ENCODE measurements around the gene CMSS1.

The CMSS1 gene

DNA sequence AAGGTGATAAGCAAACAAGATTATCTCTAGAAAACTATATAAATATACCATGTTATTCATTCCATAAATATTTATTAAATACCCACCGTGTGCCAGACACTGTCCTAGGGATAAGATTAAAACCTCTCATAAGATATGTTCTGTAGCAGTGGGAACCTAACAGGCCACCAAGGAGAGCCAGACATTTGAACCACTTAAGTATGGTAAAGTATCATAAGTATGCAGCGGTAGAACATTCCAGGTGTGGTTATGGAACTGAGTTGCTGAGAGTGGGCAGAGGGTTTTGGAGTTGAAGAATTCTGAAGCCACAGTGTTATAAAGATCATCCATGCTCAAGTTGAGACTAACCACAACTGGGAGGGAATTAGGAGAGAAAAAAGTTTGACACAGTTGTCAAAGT lies 282.0 kb downstream of the CMSS1 start:
- no peak overlapping the region for H3K4me3 ChIP-seq (ENCODE audit: low read depth, low read length)
- no peaks in the 10 kb centered on the region for H3K36me3 ChIP-seq (ENCODE audit: control insufficient read depth in 2 of 2, insufficient read depth in 1 of 2, low read length in 2 of 2)
- TF ChIP-seq SCRT1 (tag by site-specific recombination; IDR thresholded peaks at IDR 0.05; ENCODE audit: borderline replicate concordance) (no peak), ZNF174 (tag by site-specific recombination; IDR thresholded peaks at IDR 0.05) (no peak), ZNF266 (tag by site-specific recombination; IDR thresholded peaks at IDR 0.05; ENCODE audit: low read depth) (no peak), ZNF626 (tag by site-specific recombination; IDR thresholded peaks at IDR 0.05) (no peak), ZFP3 (tag by site-specific recombination; IDR thresholded peaks at IDR 0.05; ENCODE audit: low read depth) (no peak), ZNF138 (tag by site-specific recombination; IDR thresholded peaks at IDR 0.05; ENCODE audit: borderline replicate concordance) (no peak), GLIS2 (tag by site-specific recombination; IDR thresholded peaks at IDR 0.05) (no peak), ZNF10 (tag by site-specific recombination; IDR thresholded peaks at IDR 0.05) (no peak), ZNF529 (tag by site-specific recombination; IDR thresholded peaks at IDR 0.05; ENCODE audit: insufficient replicate concordance) (no peak), ZNF791 (tag by site-specific recombination; IDR thresholded peaks at IDR 0.05) (no peak), TCF7L2 (IDR thresholded peaks at IDR 0.05; ENCODE audit: borderline replicate concordance, low read depth, low read length) (no peak)
- TF ChIP-seq, protein P1, sequence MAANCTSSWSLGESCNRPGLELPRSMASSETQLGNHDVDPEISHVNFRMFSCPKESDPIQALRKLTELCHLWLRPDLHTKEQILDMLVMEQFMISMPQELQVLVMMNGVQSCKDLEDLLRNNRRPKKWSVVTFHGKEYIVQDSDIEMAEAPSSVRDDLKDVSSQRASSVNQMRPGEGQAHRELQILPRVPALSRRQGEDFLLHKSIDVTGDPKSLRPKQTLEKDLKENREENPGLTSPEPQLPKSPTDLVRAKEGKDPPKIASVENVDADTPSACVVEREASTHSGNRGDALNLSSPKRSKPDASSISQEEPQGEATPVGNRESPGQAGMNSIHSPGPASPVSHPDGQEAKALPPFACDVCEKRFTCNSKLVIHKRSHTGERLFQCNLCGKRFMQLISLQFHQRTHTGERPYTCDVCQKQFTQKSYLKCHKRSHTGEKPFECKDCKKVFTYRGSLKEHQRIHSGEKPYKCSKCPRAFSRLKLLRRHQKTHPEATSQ (tag by site-specific recombination; IDR thresholded peaks at IDR 0.05) = no peak
- ChIA-PET POLR2A (no interaction called here), CTCF (no interaction called here)
- no peaks in the 10 kb centered on the region for H3K9me3 ChIP-seq (ENCODE audit: control insufficient read depth, insufficient read depth, low read depth, low read length)
- H3K27ac ChIP-seq (ENCODE audit: extremely low read depth, low read depth, low read length) = no peak overlapping the region
- H3K4me1 ChIP-seq (ENCODE audit: control insufficient read depth, insufficient read depth, low read length) = peaks cover 11% of the 10 kb centered on the region; the same call in 1 of the 2 replicates

DNA sequence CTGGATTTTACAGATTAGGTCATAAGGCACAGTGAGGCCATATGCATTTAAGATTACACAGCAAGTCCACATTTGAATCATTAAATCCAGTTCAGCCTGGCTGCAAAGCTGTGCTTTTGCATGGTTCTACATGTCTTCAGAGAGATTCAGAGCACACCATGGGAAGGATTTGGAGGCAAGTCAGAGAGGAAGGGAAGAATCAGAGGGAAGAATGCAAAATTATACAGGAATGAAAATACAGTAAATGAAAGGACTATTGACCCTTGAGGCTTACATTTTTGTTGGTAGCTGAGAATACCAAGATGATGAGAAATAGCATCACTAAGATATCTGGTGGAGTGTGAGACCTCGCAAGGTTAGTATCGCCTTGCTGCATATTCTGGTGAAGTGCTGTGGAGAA lies 282.8 kb downstream of the CMSS1 start:
- ChIA-PET CTCF (interaction anchor here (1.0 kb wide), 1 partner anchor 257 kb away, joined by 5 read pairs; no protein-coding TSS in a partner anchor), POLR2A (no interaction called here)
- Histone ChIP-seq H3K9me3 (ENCODE audit: control insufficient read depth, insufficient read depth, low read depth, low read length) (no peaks in the 10 kb centered on the region), H3K36me3 (ENCODE audit: control insufficient read depth in 2 of 2, insufficient read depth in 1 of 2, low read length in 2 of 2) (no peaks in the 10 kb centered on the region), H3K4me1 (ENCODE audit: control insufficient read depth, insufficient read depth, low read length) (peaks cover 11% of the 10 kb centered on the region; the same call in 1 of the 2 replicates), H3K4me3 (ENCODE audit: low read depth, low read length) (no peak overlapping the region), H3K27ac (ENCODE audit: extremely low read depth, low read depth, low read length) (no peak overlapping the region)
- no peak for TF ChIP-seq ZNF555 (tag by site-specific recombination; conservative IDR thresholded peaks at IDR 0.05)
- TF ChIP-seq ZNF768 (tag by site-specific recombination; IDR thresholded peaks at IDR 0.05) = no peak

DNA sequence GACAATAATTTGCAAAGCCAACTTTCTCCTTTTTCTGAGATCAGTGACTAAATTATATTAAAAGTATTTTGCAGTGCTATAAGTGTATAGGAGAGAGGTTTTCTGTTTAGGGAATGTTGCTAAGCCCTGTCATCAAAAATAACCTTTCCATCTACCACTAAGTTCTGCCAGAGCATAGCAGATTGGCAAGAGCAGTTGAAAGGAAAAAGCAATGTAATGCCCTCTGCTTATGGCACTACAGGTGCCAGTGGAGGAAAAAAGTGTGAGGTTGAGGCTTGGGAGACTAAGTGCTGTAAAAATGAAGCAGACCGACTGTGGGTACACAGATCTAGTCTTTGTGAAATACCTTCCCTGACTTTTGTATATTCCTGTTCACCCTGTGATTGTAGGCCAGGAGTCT lies 285.1 kb downstream of the CMSS1 start:
- ChIA-PET CTCF (interaction anchor here (0.6 to 1.0 kb wide), 3 partner anchors 10 to 152 kb away, joined by 3 read pairs; no protein-coding TSS in a partner anchor), POLR2A (interaction anchor here (1.0 kb wide), 1 partner anchor 13 kb away, joined by 4 read pairs; no protein-coding TSS in a partner anchor)
- H3K4me1 ChIP-seq (ENCODE audit: control insufficient read depth, insufficient read depth, low read length) = peaks cover 24% of the 10 kb centered on the region
- no peak overlapping the region for H3K4me3 ChIP-seq (ENCODE audit: low read depth, low read length)
- H3K9me3 ChIP-seq (ENCODE audit: control insufficient read depth, insufficient read depth, low read depth, low read length) = no peaks in the 10 kb centered on the region
- no peak overlapping the region for H3K27ac ChIP-seq (ENCODE audit: extremely low read depth, low read depth, low read length)
- H3K36me3 ChIP-seq (ENCODE audit: control insufficient read depth in 2 of 2, insufficient read depth in 1 of 2, low read length in 2 of 2) = no peaks in the 10 kb centered on the region
- TF ChIP-seq, protein P2, sequence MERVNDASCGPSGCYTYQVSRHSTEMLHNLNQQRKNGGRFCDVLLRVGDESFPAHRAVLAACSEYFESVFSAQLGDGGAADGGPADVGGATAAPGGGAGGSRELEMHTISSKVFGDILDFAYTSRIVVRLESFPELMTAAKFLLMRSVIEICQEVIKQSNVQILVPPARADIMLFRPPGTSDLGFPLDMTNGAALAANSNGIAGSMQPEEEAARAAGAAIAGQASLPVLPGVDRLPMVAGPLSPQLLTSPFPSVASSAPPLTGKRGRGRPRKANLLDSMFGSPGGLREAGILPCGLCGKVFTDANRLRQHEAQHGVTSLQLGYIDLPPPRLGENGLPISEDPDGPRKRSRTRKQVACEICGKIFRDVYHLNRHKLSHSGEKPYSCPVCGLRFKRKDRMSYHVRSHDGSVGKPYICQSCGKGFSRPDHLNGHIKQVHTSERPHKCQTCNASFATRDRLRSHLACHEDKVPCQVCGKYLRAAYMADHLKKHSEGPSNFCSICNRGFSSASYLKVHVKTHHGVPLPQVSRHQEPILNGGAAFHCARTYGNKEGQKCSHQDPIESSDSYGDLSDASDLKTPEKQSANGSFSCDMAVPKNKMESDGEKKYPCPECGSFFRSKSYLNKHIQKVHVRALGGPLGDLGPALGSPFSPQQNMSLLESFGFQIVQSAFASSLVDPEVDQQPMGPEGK (tag by site-specific recombination; IDR thresholded peaks at IDR 0.05) = no peak
- no peak for TF ChIP-seq KLF10 (tag by site-specific recombination; IDR thresholded peaks at IDR 0.05)
- TF ChIP-seq, protein P3, sequence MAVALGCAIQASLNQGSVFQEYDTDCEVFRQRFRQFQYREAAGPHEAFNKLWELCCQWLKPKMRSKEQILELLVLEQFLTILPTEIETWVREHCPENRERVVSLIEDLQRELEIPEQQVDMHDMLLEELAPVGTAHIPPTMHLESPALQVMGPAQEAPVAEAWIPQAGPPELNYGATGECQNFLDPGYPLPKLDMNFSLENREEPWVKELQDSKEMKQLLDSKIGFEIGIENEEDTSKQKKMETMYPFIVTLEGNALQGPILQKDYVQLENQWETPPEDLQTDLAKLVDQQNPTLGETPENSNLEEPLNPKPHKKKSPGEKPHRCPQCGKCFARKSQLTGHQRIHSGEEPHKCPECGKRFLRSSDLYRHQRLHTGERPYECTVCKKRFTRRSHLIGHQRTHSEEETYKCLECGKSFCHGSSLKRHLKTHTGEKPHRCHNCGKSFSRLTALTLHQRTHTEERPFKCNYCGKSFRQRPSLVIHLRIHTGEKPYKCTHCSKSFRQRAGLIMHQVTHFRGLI (tag by site-specific recombination; IDR thresholded peaks at IDR 0.05) = no peak
- TF ChIP-seq ZNF768 (tag by site-specific recombination; IDR thresholded peaks at IDR 0.05) = no peak
- TF ChIP-seq ZNF514 (tag by site-specific recombination; IDR thresholded peaks at IDR 0.05) = no peak
- no peak for TF ChIP-seq ZBTB48 (tag by site-specific recombination; IDR thresholded peaks at IDR 0.05)
- TF ChIP-seq ZNF596 (tag by site-specific recombination; IDR thresholded peaks at IDR 0.05) = no peak
- no peak for TF ChIP-seq ZBTB21 (tag by site-specific recombination; IDR thresholded peaks at IDR 0.05)
- no peak for TF ChIP-seq ZNF354C (tag by site-specific recombination; IDR thresholded peaks at IDR 0.05; ENCODE audit: borderline replicate concordance, low read depth)
- TF ChIP-seq, protein P1 (tag by site-specific recombination; IDR thresholded peaks at IDR 0.05) = no peak
- no peak for TF ChIP-seq ZNF544 (tag by site-specific recombination; IDR thresholded peaks at IDR 0.05)
- TF ChIP-seq ZNF311 (tag by site-specific recombination; IDR thresholded peaks at IDR 0.05; ENCODE audit: borderline replicate concordance) = no peak
- TF ChIP-seq YY1 (tag by site-specific recombination; IDR thresholded peaks at IDR 0.05) = no peak
